ENCODE measurements around the gene FOXC1.

Gene FOXC1

GRCh38 chr6:1585669-1586049 lies 24.1 kb upstream of the FOXC1 start:
- H3K4me3 ChIP-seq (IDR thresholded peaks at IDR 0.05; ENCODE audit: insufficient read depth, low read depth, low read length), result no peak overlapping the region
- no peaks in the 10 kb centered on the region for H3K27me3 ChIP-seq (ENCODE audit: insufficient read depth, low read depth)
- no peak overlapping the region for H3K27ac ChIP-seq
- H3K9ac ChIP-seq, result no peak overlapping the region
- TF ChIP-seq CTCF (conservative IDR thresholded peaks at IDR 0.05; ENCODE audit: low read depth, low read length), result no peak
- no peaks in the 10 kb centered on the region for H4K20me1 ChIP-seq (ENCODE audit: insufficient read depth)
- no peaks in the 10 kb centered on the region for H3K36me3 ChIP-seq (ENCODE audit: insufficient read depth)
- no peaks in the 10 kb centered on the region for H3K4me1 ChIP-seq (ENCODE audit: low read depth, poor library complexity, severe bottlenecking)
- H3K4me2 ChIP-seq, result no peak overlapping the region
- no peak overlapping the region for H2AFZ ChIP-seq (ENCODE audit: low read depth)
- H3K79me2 ChIP-seq (ENCODE audit: insufficient read depth, low read depth), result no peaks in the 10 kb centered on the region

DNA sequence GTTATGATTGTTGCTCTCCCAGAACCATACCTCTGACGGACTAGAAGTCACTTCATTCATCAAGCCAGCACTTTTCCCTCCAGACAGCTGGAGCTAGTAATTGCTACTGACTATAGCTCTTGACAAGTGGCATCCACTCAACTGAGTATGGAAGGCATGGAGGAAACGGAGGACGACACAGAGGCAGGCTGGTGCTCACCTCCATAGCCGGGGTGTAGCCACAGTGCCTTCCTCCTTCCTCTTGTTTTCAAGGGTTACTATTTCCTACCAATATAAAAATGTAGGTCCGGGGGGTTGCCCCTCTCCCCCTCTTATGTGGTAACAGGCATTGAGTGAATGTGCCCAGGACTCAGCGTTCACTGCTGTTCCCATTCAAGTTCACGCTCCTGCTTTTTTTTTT lies 23.5 kb upstream of the FOXC1 start:
- no peaks in the 10 kb centered on the region for H4K20me1 ChIP-seq (ENCODE audit: insufficient read depth)
- H3K4me2 ChIP-seq, result no peak overlapping the region
- H3K4me1 ChIP-seq (ENCODE audit: low read depth, poor library complexity, severe bottlenecking), result no peaks in the 10 kb centered on the region
- TF ChIP-seq CTCF (conservative IDR thresholded peaks at IDR 0.05; ENCODE audit: low read depth, low read length), result no peak
- H3K27me3 ChIP-seq (ENCODE audit: insufficient read depth, low read depth), result no peaks in the 10 kb centered on the region
- H3K4me3 ChIP-seq (IDR thresholded peaks at IDR 0.05; ENCODE audit: insufficient read depth, low read depth, low read length), result no peak overlapping the region
- H2AFZ ChIP-seq (ENCODE audit: low read depth), result no peak overlapping the region
- H3K27ac ChIP-seq, result no peak overlapping the region
- H3K79me2 ChIP-seq (ENCODE audit: insufficient read depth, low read depth), result no peaks in the 10 kb centered on the region
- H3K9ac ChIP-seq, result no peak overlapping the region
- no peaks in the 10 kb centered on the region for H3K36me3 ChIP-seq (ENCODE audit: insufficient read depth)

DNA sequence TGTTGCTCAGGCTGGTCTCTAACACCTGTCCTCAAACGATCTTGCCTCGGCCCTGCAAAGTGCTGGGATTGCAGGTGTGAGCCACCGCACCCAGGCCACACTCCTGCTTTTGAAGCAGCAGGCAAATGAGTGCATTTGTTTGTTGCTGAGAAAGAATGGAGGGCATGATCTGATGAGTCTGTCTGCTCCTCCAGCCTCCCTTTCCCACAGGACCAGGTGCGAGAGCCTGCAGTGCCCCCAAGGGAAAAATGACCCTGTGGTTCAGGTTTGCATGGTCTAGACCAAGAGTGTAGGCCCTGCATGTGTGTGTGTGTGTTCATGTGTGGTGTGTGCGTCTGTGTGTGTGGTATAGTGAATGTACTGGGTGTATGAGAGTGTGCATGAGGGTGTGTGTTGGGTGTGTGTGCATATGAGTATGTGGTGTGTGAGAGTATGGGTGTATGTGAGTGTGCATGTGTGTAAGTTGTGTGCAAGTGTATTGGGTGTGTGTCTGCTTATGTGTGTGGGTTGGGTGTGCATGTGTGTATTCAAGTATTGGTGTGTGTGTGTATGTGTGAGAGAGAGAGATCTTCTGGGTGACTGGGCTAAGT lies 22.8 kb upstream of the FOXC1 start:
- H3K27ac ChIP-seq, result no peak overlapping the region
- H3K36me3 ChIP-seq (ENCODE audit: insufficient read depth), result no peaks in the 10 kb centered on the region
- no peak overlapping the region for H3K4me3 ChIP-seq (IDR thresholded peaks at IDR 0.05; ENCODE audit: insufficient read depth, low read depth, low read length)
- H3K4me2 ChIP-seq, result no peak overlapping the region
- TF ChIP-seq CTCF (conservative IDR thresholded peaks at IDR 0.05; ENCODE audit: low read depth, low read length), result no peak
- no peak overlapping the region for H2AFZ ChIP-seq (ENCODE audit: low read depth)
- no peaks in the 10 kb centered on the region for H3K27me3 ChIP-seq (ENCODE audit: insufficient read depth, low read depth)
- H3K9ac ChIP-seq, result no peak overlapping the region
- no peaks in the 10 kb centered on the region for H3K4me1 ChIP-seq (ENCODE audit: low read depth, poor library complexity, severe bottlenecking)
- no peaks in the 10 kb centered on the region for H4K20me1 ChIP-seq (ENCODE audit: insufficient read depth)
- no peaks in the 10 kb centered on the region for H3K79me2 ChIP-seq (ENCODE audit: insufficient read depth, low read depth)

DNA sequence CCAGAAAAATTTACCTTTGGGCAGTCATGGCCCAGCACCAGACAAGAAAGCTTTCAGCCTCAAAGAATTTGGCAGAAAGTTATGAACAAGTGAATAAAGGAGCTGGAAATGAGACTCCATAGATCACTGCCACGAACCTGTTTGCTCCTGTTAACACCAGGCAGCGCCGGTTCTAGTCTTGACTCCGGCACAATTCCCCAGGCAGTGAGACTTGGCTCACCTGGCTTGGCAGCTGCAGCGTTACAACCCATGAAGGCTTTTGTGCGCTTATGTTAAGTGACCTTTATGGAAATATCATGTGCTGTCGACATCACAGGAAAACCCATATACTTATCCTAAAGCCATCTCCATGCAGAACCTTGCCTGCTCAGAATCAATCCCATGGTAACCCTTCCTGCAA lies 22.2 kb upstream of the FOXC1 start:
- TF ChIP-seq CTCF (conservative IDR thresholded peaks at IDR 0.05; ENCODE audit: low read depth, low read length), result no peak
- Histone ChIP-seq H3K27me3 (ENCODE audit: insufficient read depth, low read depth) (no peaks in the 10 kb centered on the region), H3K9ac (no peak overlapping the region), H3K4me2 (no peak overlapping the region), H3K79me2 (ENCODE audit: insufficient read depth, low read depth) (no peaks in the 10 kb centered on the region), H2AFZ (ENCODE audit: low read depth) (no peak overlapping the region), H3K36me3 (ENCODE audit: insufficient read depth) (no peaks in the 10 kb centered on the region), H3K4me1 (ENCODE audit: low read depth, poor library complexity, severe bottlenecking) (no peaks in the 10 kb centered on the region), H3K27ac (no peak overlapping the region), H3K4me3 (IDR thresholded peaks at IDR 0.05; ENCODE audit: insufficient read depth, low read depth, low read length) (no peak overlapping the region), H4K20me1 (ENCODE audit: insufficient read depth) (no peaks in the 10 kb centered on the region)

Data from KMS-11 (cell line).